GM19193 (cell line): Measurements from ENCODE around the gene GABBR2.

Experiments
- POLR2A ChIP-seq: IDR thresholded peaks from 4 replicates; pipeline ENCODE4 v1.6.1; 2011; ENCODE audit not compliant: insufficient read depth, insufficient read length; ENCODE audit errors: extremely low read depth

Gene GABBR2

GRCh38 chr9:98365781-98366180, 343.0 kb downstream of the GABBR2 start:
- TF ChIP-seq POLR2A, result no peak

GRCh38 chr9:98365227-98365669, 343.5 kb downstream of the GABBR2 start:
- TF ChIP-seq POLR2A, result no peak

DNA sequence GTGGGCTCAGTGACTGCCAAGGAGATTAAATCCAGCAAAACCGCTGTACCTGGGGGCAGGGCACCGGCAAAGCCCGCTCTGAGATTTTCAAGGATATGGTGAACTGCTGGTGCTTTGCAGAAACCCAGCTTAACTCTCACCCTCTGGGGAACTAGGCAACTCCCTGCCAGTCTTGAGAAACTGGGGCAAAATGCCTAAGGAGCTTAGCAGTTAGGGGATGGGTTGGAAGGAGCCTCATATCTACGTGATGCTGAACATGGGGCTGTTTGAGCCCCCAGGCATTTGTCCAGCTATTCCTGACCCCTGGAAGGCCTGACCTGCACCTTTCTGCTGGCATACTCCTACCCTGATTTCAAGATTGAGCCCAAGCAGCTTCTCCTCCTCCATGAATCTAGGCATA, 344.6 kb downstream of the GABBR2 start:
- no peak for TF ChIP-seq POLR2A

DNA sequence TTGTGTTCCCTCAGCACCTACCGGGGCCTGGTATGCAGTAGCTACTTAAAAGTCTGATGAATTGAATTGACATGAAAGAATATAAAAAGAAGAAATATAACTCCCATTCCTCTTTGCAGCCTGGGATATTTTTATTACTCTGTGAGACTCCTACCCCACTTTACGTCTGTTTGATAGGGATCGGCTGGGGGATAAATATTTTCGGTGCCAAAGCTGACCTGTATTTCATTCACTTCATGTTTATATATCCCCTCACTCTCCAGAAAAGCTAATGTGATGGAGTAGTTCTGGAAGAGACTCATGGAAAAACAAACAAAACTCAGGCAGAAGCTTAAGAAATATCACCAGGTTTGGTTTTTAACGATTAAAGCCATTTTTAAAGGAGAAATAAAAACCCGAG, 345.1 kb downstream of the GABBR2 start:
- no peak for TF ChIP-seq POLR2A

- TF ChIP-seq POLR2A, result no peak
Observed at GRCh38 chr9:98362624-98363252, 346.0 kb downstream of the GABBR2 start.

DNA sequence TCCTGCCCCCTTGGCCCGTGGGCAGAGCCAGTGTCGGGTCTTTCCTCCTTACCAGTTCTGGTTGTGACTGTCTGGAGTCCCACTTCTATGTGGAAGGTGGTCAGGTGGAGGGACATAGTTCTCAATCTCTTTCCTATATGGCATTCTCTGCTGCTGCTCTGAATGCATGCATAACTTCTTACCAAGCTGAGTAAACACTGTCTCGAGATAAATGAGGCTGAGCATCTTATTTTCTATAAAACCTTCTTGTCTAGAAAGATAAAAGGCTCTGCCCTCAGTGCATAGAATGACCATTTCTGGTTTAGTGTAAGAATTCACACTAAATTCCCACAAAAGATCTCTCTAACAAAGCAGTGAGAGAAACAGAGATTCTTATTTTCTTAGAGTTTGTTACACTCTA, 347.1 kb downstream of the GABBR2 start:
- TF ChIP-seq POLR2A, result no peak

GRCh38 chr9:98360176-98360708, 348.5 kb downstream of the GABBR2 start:
- no peak for TF ChIP-seq POLR2A

GRCh38 chr9:98359569-98359968, 349.2 kb downstream of the GABBR2 start:
- no peak for TF ChIP-seq POLR2A

DNA sequence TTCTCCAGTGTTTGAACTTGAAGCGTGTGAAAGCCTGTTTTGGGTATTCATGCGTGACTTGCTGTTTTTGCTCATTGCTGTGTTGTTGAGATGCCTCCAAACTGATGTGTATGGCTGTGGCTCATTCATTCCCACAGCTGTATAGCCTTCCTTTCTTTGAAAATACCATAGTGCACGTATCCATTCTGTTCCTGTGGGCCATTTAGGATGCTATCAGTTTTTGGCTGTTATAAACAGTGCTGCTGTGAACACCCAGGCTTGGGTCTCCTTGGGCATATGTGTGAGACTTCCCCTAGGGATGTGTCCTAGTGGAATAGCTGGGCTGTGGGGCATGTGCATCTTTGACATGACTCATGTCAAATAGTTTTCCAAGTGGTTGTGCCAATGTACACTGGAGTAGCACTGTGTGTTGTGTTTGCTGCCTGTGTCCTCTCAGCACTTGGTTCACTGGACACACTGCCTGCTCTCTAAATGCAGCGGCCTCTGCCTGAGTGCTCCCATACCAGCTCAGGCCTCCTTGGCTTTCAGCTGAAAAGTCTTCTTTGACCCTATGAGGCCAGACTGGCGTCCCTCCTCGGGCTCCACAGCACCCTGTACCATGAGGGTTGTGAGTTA, 350.7 kb downstream of the GABBR2 start:
- no peak for TF ChIP-seq POLR2A

DNA sequence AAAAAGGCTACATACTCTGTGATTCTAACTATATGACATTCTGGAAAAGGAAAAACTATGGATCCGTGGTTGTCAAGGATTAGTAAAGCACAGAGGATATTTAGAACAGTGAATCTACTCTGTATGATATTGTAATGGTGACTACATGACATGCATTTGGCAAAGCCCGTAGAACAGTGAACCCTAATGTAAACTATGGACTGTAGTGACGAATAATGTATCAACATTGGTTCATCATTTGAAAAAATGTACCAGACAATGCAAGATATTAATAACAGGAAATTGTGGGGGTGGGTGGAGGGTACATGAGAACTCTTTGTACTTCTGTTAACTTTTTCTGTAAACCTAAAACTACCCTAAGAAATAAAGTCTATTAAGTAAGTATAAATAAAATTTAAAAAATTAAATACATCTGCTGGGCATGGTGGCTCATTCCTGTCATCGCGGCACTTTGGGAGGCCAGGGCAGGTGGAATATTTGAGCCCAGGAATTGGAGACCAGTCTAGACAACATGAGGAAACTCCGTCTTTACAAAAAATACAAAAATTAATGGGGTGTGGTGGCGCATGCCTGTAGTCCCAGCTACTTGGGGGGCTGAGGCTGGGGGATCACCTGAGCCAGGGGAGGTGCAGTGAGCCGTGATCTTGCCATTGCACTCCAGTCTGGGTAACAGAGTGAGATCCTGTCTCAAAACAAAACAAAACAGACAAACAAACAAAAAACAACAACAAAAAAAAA, 351.6 kb downstream of the GABBR2 start:
- no peak for TF ChIP-seq POLR2A

DNA sequence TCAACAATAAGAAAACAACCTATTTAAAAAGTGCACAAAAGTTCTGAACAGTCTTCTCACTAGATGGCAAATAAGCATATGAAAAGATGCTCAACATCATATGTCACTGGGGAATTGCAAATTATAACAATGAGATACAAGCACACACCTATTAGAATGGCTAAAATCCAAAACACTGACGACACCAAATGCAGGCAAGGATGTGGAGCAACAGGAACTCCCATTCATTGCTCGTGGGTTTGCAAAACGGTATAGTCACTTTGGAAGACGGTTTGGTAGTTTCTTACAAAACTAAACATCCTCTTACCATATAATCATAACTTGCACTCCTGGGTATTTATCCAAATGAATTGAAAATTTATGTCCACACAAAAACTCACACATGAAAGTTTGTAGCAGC, 352.4 kb downstream of the GABBR2 start:
- no peak for TF ChIP-seq POLR2A

DNA sequence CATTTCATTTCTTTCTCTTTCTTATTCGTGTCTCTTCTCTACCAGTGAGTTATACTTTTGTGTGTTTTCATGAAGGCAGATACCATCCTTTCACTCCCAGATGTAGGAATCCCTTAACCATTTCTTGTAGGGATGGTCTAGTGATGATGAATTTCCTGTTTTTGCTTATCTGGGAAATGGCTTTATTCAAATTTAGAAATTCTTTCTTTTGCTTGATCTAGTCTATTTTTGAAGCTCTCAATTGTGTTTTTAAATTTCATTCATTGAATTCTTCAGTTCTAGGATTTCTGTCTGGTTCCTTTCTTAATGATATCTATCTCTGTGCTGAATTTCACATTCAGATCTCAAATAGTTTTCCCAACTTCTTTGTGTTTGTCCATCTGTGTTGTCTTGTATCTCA, 357.4 kb downstream of the GABBR2 start:
- TF ChIP-seq POLR2A, result no peak

- TF ChIP-seq POLR2A, result no peak
Observed at GRCh38 chr9:98347642-98348041, 361.1 kb downstream of the GABBR2 start.

GRCh38 chr9:98345011-98345410, 363.7 kb downstream of the GABBR2 start:
- no peak for TF ChIP-seq POLR2A

DNA sequence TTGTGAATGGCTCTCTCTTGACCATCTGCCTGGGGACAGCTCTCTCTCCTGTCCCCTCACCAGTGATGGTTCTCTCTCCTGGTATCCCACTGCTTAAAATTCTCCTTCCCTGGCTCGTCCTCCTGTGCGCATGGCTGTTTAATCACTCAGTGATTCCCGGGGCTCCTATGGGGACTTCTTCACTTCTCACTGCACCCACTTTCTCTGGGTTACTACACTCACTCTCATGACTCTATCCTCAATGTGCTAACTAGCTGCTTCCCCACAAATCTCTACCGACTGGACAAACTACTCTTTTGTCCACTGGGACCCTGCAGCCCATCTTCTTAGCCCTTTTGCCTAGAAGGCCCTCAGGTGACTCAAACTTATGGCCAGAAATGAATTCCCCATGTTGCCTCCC, 364.2 kb downstream of the GABBR2 start:
- TF ChIP-seq POLR2A, result no peak

DNA sequence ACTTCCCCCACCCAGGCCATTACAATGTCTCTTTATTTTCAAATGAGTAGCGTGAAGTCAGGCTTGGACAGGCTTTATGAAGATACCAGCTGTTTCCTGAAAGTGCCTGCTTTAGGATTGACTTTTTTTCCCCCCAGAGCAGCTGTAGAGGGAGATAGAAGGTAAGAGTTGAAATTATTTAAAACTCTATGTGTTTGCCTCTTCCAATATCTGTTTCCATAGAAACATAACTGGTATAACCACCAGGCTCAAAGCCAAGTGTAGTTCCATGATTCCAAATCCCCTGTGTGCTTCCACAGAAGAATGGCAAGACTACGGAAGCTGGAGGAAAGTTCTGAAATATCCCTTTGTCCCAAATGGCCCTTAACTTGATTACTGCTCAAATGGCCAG, 365.9 kb downstream of the GABBR2 start:
- no peak for TF ChIP-seq POLR2A
